Neural progenitor cell (in vitro differentiated cells): ENCODE data around the gene RERE. TPM values are rescaled to one million over a fixed set of nuclear protein-coding genes. Genes with fewer than 3 reads are reported as not detected.

Source experiments
- DNase-seq: peaks from one replicate; pipeline ENCODE4 v3.0.0-alpha.2; 2016; ENCODE audit warnings: low spot score
- H2AFZ ChIP-seq: fragments of 200-600 bp; sonication (generic); replicated peaks from 2 replicates; pipeline ENCODE4 v1.6.1; 2016; ENCODE audit warnings: antibody characterized with exemption
- H3F3A ChIP-seq: fragments of 200-600 bp; sonication (generic); 2 replicates; pipeline ENCODE4 v1.6.1; 2016; ENCODE audit warnings: antibody characterized with exemption, low read depth
- H3K27ac ChIP-seq: fragments of 200-600 bp; sonication (generic); 2 replicates; pipeline ENCODE4 v1.5.1; 2016; ENCODE audit warnings: mild to moderate bottlenecking
- H3K27me3 ChIP-seq: fragments of 200-600 bp; sonication (generic); 2 replicates; pipeline ENCODE4 v1.6.1; 2016; ENCODE audit warnings: mild to moderate bottlenecking, moderate library complexity
- H3K36me3 ChIP-seq: fragments of 200-600 bp; sonication (generic); 2 replicates; pipeline ENCODE4 v1.5.1; 2016
- H3K4me1 ChIP-seq: fragments of 200-600 bp; sonication (generic); 2 replicates; pipeline ENCODE4 v1.6.1; 2016; ENCODE audit warnings: mixed run types
- H3K4me2 ChIP-seq: fragments of 200-600 bp; sonication (generic); 2 replicates; pipeline ENCODE4 v1.6.1; 2016
- H3K4me3 ChIP-seq: fragments of 200-600 bp; sonication (generic); 2 replicates; pipeline ENCODE4 v1.5.1; 2016
- H3K79me2 ChIP-seq: fragments of 200-600 bp; sonication (generic); 2 replicates; pipeline ENCODE4 v1.6.1; 2016; ENCODE audit warnings: low read depth
- H3K9ac ChIP-seq: fragments of 200-600 bp; sonication (generic); 2 replicates; pipeline ENCODE4 v1.6.1; 2016
- H3K9me3 ChIP-seq: fragments of 200-600 bp; sonication (generic); 2 replicates; pipeline ENCODE4 v1.5.1; 2016; ENCODE audit warnings: low read depth
- H4K20me1 ChIP-seq: fragments of 200-600 bp; sonication (generic); 2 replicates; pipeline ENCODE4 v1.6.1; 2016; ENCODE audit warnings: low read depth
- H3K27ac Mint-ChIP-seq: 3 replicates; pipeline ENCODE4 v1.8.0; 2021; ENCODE audit warnings: mixed read lengths
- H3K27me3 Mint-ChIP-seq: 2 replicates; pipeline ENCODE4 v1.8.0; 2022; ENCODE audit warnings: low read depth, mild to moderate bottlenecking, inconsistent platforms, moderate library complexity, mixed read lengths; ENCODE audit not compliant: insufficient read depth
- H3K36me3 Mint-ChIP-seq: 3 replicates; pipeline ENCODE4 v1.8.0; 2021; ENCODE audit warnings: mixed read lengths
- H3K4me1 Mint-ChIP-seq: 3 replicates; pipeline ENCODE4 v1.8.0; 2021; ENCODE audit warnings: mixed read lengths
- H3K4me3 Mint-ChIP-seq: 3 replicates; pipeline ENCODE4 v1.8.0; 2021; ENCODE audit warnings: mild to moderate bottlenecking, moderate library complexity, mixed read lengths
- H3K9me3 Mint-ChIP-seq: 3 replicates; pipeline ENCODE4 v1.8.0; 2020; ENCODE audit warnings: mixed read lengths
- CTCF ChIP-seq: fragments of 200-600 bp; sonication (generic); IDR thresholded peaks from 2 replicates; pipeline ENCODE4 v1.5.1; 2017; ENCODE audit warnings: antibody characterized with exemption, mild to moderate bottlenecking
- EZH2 ChIP-seq: fragments of 200-600 bp; sonication (generic); IDR thresholded peaks from 2 replicates; pipeline ENCODE4 v1.6.1; 2017; ENCODE audit warnings: antibody characterized with exemption, mild to moderate bottlenecking, moderate library complexity
- EZH2phosphoT487 ChIP-seq: fragments of 200-600 bp; sonication (generic); IDR thresholded peaks from 2 replicates; pipeline ENCODE4 v1.6.1; 2017; ENCODE audit warnings: antibody characterized with exemption
- total RNA-seq: library from RNA; depleted of rRNA; stranded (reverse); fragments of >200 nt; gene quantifications from 2 replicates; pipeline ENCODE4 v1.2.3, GENCODE V29; 2015; ENCODE audit warnings: low replicate concordance

The RERE gene
- total RNA-seq, 1 donor from 2014 or later: 29.8 TPM

GRCh38 chr1:8417625-8418024 lies 399.8 kb downstream of the RERE start:
- H3K36me3 ChIP-seq: peaks cover 3% of the 10 kb centered on the region
- H3K27me3 ChIP-seq: no peaks in the 10 kb centered on the region
- peaks cover 55% of the 10 kb centered on the region for H3K4me1 ChIP-seq
- H3K4me3 ChIP-seq: no peak overlapping the region
- no peak overlapping the region for H2AFZ ChIP-seq
- TF ChIP-seq CTCF (no peak), EZH2 (no peak), EZH2phosphoT487 (no peak)
- H3K36me3 Mint-ChIP-seq: peaks cover 30% of the 10 kb centered on the region
- no peak for DNase-seq
- no peak overlapping the region for H3K27ac ChIP-seq
- peaks cover 73% of the 10 kb centered on the region for H4K20me1 ChIP-seq
- no peaks in the 10 kb centered on the region for H3K9me3 ChIP-seq
- no peaks in the 10 kb centered on the region for H3K27me3 Mint-ChIP-seq
- no peak overlapping the region for H3K4me3 Mint-ChIP-seq
- H3K9me3 Mint-ChIP-seq: no peaks in the 10 kb centered on the region
- H3K4me1 Mint-ChIP-seq: peaks cover 22% of the 10 kb centered on the region
- H3K4me2 ChIP-seq: no peak overlapping the region
- peaks cover 33% of the 10 kb centered on the region for H3F3A ChIP-seq
- peaks cover 100% of the 10 kb centered on the region for H3K79me2 ChIP-seq
- H3K9ac ChIP-seq: no peak overlapping the region
- H3K27ac Mint-ChIP-seq: no peak overlapping the region

- Histone ChIP-seq H3K9me3 (no peaks in the 10 kb centered on the region), H4K20me1 (peaks cover 73% of the 10 kb centered on the region), H3K4me2 (no peak overlapping the region), H3K9ac (no peak overlapping the region), H2AFZ (no peak overlapping the region), H3K27ac (no peak overlapping the region), H3K79me2 (peaks cover 100% of the 10 kb centered on the region), H3K27me3 (no peaks in the 10 kb centered on the region), H3F3A (peaks cover 31% of the 10 kb centered on the region), H3K4me3 (no peak overlapping the region), H3K36me3 (peaks cover 3% of the 10 kb centered on the region), H3K4me1 (peaks cover 55% of the 10 kb centered on the region)
- no peak for TF ChIP-seq EZH2phosphoT487
- TF ChIP-seq EZH2: no peak
- H3K4me1 Mint-ChIP-seq: peaks cover 29% of the 10 kb centered on the region
- no peak overlapping the region for H3K4me3 Mint-ChIP-seq
- no peaks in the 10 kb centered on the region for H3K9me3 Mint-ChIP-seq
- DNase-seq: no peak
- H3K36me3 Mint-ChIP-seq: peaks cover 33% of the 10 kb centered on the region
- H3K27ac Mint-ChIP-seq: no peak overlapping the region
- no peaks in the 10 kb centered on the region for H3K27me3 Mint-ChIP-seq
Measured at GRCh38 chr1:8416881-8417280, 400.6 kb downstream of the RERE start.

- no peak overlapping the region for H3K4me3 ChIP-seq
- H3K4me1 ChIP-seq: peaks cover 55% of the 10 kb centered on the region
- no peaks in the 10 kb centered on the region for H3K9me3 Mint-ChIP-seq
- H4K20me1 ChIP-seq: peaks cover 72% of the 10 kb centered on the region
- H3K27ac Mint-ChIP-seq: no peak overlapping the region
- no peak for TF ChIP-seq EZH2phosphoT487
- no peak for TF ChIP-seq CTCF
- no peak for TF ChIP-seq EZH2
- H3K27me3 ChIP-seq: no peaks in the 10 kb centered on the region
- H3F3A ChIP-seq: peaks cover 35% of the 10 kb centered on the region
- no peak overlapping the region for H2AFZ ChIP-seq
- no peak overlapping the region for H3K9ac ChIP-seq
- H3K36me3 Mint-ChIP-seq: peaks cover 34% of the 10 kb centered on the region
- no peaks in the 10 kb centered on the region for H3K9me3 ChIP-seq
- H3K36me3 ChIP-seq: peaks cover 3% of the 10 kb centered on the region
- no peak overlapping the region for H3K4me3 Mint-ChIP-seq
- no peak overlapping the region for H3K27ac ChIP-seq
- H3K27me3 Mint-ChIP-seq: no peaks in the 10 kb centered on the region
- peaks cover 100% of the 10 kb centered on the region for H3K79me2 ChIP-seq
- H3K4me1 Mint-ChIP-seq: peaks cover 37% of the 10 kb centered on the region
- no peak for DNase-seq
- H3K4me2 ChIP-seq: no peak overlapping the region
Measured at GRCh38 chr1:8415526-8416278, 401.7 kb downstream of the RERE start.

- no peak overlapping the region for H2AFZ ChIP-seq
- H3K9ac ChIP-seq: no peak overlapping the region
- peaks cover 44% of the 10 kb centered on the region for H3F3A ChIP-seq
- TF ChIP-seq EZH2 (no peak), CTCF (no peak), EZH2phosphoT487 (no peak)
- peaks cover 3% of the 10 kb centered on the region for H3K36me3 ChIP-seq
- Mint-ChIP-seq H3K4me3 (no peak overlapping the region), H3K27ac (peak overlapping the region; percentile 29), H3K4me1 (peaks cover 60% of the 10 kb centered on the region), H3K27me3 (no peaks in the 10 kb centered on the region), H3K9me3 (no peaks in the 10 kb centered on the region), H3K36me3 (peaks cover 29% of the 10 kb centered on the region)
- H3K4me2 ChIP-seq: peak overlapping the region; percentile 39
- H3K79me2 ChIP-seq: peaks cover 91% of the 10 kb centered on the region
- no peak for DNase-seq
- peaks cover 58% of the 10 kb centered on the region for H3K4me1 ChIP-seq
- no peaks in the 10 kb centered on the region for H3K9me3 ChIP-seq
- no peaks in the 10 kb centered on the region for H3K27me3 ChIP-seq
- peak overlapping the region; percentile 16 for H3K4me3 ChIP-seq
- peaks cover 72% of the 10 kb centered on the region for H4K20me1 ChIP-seq
- H3K27ac ChIP-seq: peak overlapping the region; percentile 50
Measured at GRCh38 chr1:8412183-8412831, 405.1 kb downstream of the RERE start.
